Measurements from ENCODE around the gene FOXQ1. TPM values are rescaled to one million over a fixed set of nuclear protein-coding genes. Genes with fewer than 3 reads are reported as not detected.
A peak's percentile ranks its signal among the peaks of the same experiment; 100 is the strongest.

Gene FOXQ1
- total and polyA plus RNA-seq, 4 donors, result 1.5 to 22.9 (median 6.9) TPM

- DNase-seq (no peak), ATAC-seq (ENCODE audit: insufficient read depth, low FRiP score) (no peak)
- TF ChIP-seq CTCF (IDR thresholded peaks at IDR 0.05; ENCODE audit: control extremely low read depth, extremely low read depth), result no peak
- no peaks in the 10 kb centered on the region for H3K27me3 ChIP-seq (ENCODE audit: control insufficient read depth in 3 of 3, insufficient read depth in 3 of 3, low read length in 2 of 3)
- no peak overlapping the region for H3K9ac ChIP-seq (ENCODE audit: insufficient read depth in 1 of 2, low read length in 2 of 2)
- H3K4me3 ChIP-seq, result no peak overlapping the region
- 80 to 86% methylated on average over 3 of the region's 3 CpGs for WGBS, 2 donors
- peaks cover 0 to 18% (median 0%) of the 10 kb centered on the region in 5 donors for H3K4me1 ChIP-seq (ENCODE audit: control insufficient read depth in 5 of 5, insufficient read depth in 5 of 5, low read length in 5 of 5)
- H3K9me3 ChIP-seq (ENCODE audit: control insufficient read depth in 4 of 4, insufficient read depth in 3 of 4, low read length in 3 of 4), result no peaks in the 10 kb centered on the region
- no peak overlapping the region for H3K27ac ChIP-seq (ENCODE audit: low read depth in 1 of 2, low read length in 1 of 2)
- no peaks in the 10 kb centered on the region for H3K36me3 ChIP-seq (ENCODE audit: control insufficient read depth in 4 of 4, insufficient read depth in 4 of 4, low read length in 4 of 4)
Measured at GRCh38 chr6:1295420-1295819, 16.5 kb upstream of the FOXQ1 start.

DNA sequence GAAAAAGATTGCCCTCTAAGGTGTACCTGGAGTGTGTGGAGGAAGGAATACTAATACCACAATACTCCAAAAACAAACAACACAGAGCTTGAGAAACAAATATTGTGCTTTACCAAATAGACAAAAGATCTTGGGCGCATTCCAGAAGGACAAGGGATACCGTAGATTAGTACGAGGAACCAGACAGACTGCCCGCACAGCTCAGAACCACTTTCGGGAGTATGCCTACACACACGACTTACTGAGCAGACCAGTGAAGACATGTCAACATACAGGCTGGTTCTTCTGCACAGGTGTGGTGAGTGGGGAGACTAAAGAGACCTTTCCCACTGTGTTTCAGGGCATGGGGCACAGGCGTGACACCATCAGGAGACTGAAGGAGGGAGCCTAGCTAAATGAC, 15.8 kb upstream of the FOXQ1 start:
- Histone ChIP-seq H3K36me3 (ENCODE audit: control insufficient read depth in 4 of 4, insufficient read depth in 4 of 4, low read length in 4 of 4) (no peaks in the 10 kb centered on the region), H3K9me3 (ENCODE audit: control insufficient read depth in 4 of 4, insufficient read depth in 3 of 4, low read length in 3 of 4) (peaks cover 0 to under 1% (median 0%) of the 10 kb centered on the region in 4 donors), H3K27me3 (ENCODE audit: control insufficient read depth in 3 of 3, insufficient read depth in 3 of 3, low read length in 2 of 3) (no peaks in the 10 kb centered on the region), H3K4me3 (no peak overlapping the region), H3K27ac (ENCODE audit: low read depth in 1 of 2, low read length in 1 of 2) (no peak overlapping the region), H3K9ac (ENCODE audit: insufficient read depth in 1 of 2, low read length in 2 of 2) (no peak overlapping the region), H3K4me1 (ENCODE audit: control insufficient read depth in 5 of 5, insufficient read depth in 5 of 5, low read length in 5 of 5) (peaks cover 0 to 13% (median 0%) of the 10 kb centered on the region in 5 donors)
- no peak for TF ChIP-seq CTCF (IDR thresholded peaks at IDR 0.05; ENCODE audit: control extremely low read depth, extremely low read depth)
- WGBS, 2 donors, result 68 to 86% methylated on average over 7 of the region's 7 CpGs
- DNase-seq, result peak in 1 of 3 donors; percentile 42
- ATAC-seq (ENCODE audit: insufficient read depth, low FRiP score), result peak; percentile 37

DNA sequence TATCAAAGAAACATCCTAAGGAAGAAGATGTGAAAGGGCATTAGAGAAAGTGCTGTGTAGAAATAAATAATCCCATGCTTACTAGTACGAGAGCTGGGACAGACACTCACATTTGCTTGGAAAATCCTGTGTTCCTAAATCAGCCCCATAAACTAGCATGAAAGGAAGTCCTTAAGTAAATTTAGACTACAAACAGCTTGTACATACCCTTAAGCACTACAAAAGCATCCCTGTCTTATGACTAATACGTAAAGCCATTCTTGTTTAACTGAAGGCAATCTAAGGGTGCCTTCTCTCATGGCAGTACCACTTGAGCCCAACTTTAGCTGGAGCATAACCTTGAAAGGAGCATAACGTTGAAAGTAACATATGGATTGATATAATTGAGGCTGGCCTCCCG, 15.4 kb upstream of the FOXQ1 start:
- Histone ChIP-seq H3K4me1 (ENCODE audit: control insufficient read depth in 5 of 5, insufficient read depth in 5 of 5, low read length in 5 of 5) (peaks cover 0 to 13% (median 0%) of the 10 kb centered on the region in 5 donors), H3K9ac (ENCODE audit: insufficient read depth in 1 of 2, low read length in 2 of 2) (no peak overlapping the region), H3K27ac (ENCODE audit: low read depth in 1 of 2, low read length in 1 of 2) (no peak overlapping the region), H3K4me3 (no peak overlapping the region), H3K27me3 (ENCODE audit: control insufficient read depth in 3 of 3, insufficient read depth in 3 of 3, low read length in 2 of 3) (no peaks in the 10 kb centered on the region), H3K36me3 (ENCODE audit: control insufficient read depth in 4 of 4, insufficient read depth in 4 of 4, low read length in 4 of 4) (no peaks in the 10 kb centered on the region), H3K9me3 (ENCODE audit: control insufficient read depth in 4 of 4, insufficient read depth in 3 of 4, low read length in 3 of 4) (peaks cover 0 to 3% (median 0%) of the 10 kb centered on the region in 4 donors)
- 61 to 83% methylated on average over 4 of the region's 4 CpGs for WGBS, 2 donors
- peak; percentile 57 for ATAC-seq (ENCODE audit: insufficient read depth, low FRiP score)
- DNase-seq, result peak in 1 of 3 donors; percentile 56
- no peak for TF ChIP-seq CTCF (IDR thresholded peaks at IDR 0.05; ENCODE audit: control extremely low read depth, extremely low read depth)

DNA sequence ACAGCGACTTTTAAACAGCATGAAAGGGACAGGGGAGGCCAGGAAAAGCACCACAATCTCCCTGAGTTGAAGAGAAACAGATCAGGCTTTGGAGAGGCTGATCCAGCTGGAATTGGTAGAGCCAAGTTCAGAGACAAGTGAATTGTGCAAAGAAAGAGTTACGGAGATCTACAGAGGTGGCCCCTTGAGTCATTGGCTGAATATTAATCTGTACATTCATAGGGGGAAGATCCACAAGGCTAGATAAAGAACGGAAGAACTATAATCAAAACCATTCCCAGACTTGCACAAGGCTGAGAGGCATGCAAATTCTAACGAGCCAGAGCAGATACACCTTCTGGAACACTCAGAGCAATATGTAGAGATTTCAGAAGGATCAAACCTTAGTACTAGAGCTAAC, 14.2 kb upstream of the FOXQ1 start:
- DNase-seq (no peak), ATAC-seq (ENCODE audit: insufficient read depth, low FRiP score) (no peak)
- H3K9ac ChIP-seq (ENCODE audit: insufficient read depth in 1 of 2, low read length in 2 of 2), result no peak overlapping the region
- no peak overlapping the region for H3K4me3 ChIP-seq
- H3K27ac ChIP-seq (ENCODE audit: low read depth in 1 of 2, low read length in 1 of 2), result no peak overlapping the region
- no peaks in the 10 kb centered on the region for H3K36me3 ChIP-seq (ENCODE audit: control insufficient read depth in 4 of 4, insufficient read depth in 4 of 4, low read length in 4 of 4)
- H3K4me1 ChIP-seq (ENCODE audit: control insufficient read depth in 5 of 5, insufficient read depth in 5 of 5, low read length in 5 of 5), result peaks cover 0 to 7% (median 0%) of the 10 kb centered on the region in 5 donors
- peaks cover 0 to 7% (median 0%) of the 10 kb centered on the region in 4 donors for H3K9me3 ChIP-seq (ENCODE audit: control insufficient read depth in 4 of 4, insufficient read depth in 3 of 4, low read length in 3 of 4)
- TF ChIP-seq CTCF (IDR thresholded peaks at IDR 0.05; ENCODE audit: control extremely low read depth, extremely low read depth), result no peak
- 67 to 75% methylated on average over 4 of the region's 4 CpGs for WGBS, 2 donors
- H3K27me3 ChIP-seq (ENCODE audit: control insufficient read depth in 3 of 3, insufficient read depth in 3 of 3, low read length in 2 of 3), result no peaks in the 10 kb centered on the region
